K562 (cell line): ENCODE results near the gene FGF22.

Source experiments
- EP300 ChIP-seq: IDR thresholded peaks from 2 replicates; pipeline ENCODE4 v1.6.1; 2012; ENCODE audit warnings: low read length, improper control_type of control experiment
- EZH2 ChIP-seq: IDR thresholded peaks from 2 replicates; pipeline ENCODE4 v1.6.1; 2012; ENCODE audit warnings: low read depth, mild to moderate bottlenecking, inconsistent platforms, low read length, borderline replicate concordance
- MEF2A ChIP-seq: IDR thresholded peaks from 2 replicates; pipeline ENCODE4 v1.6.1; 2011; ENCODE audit warnings: low read depth, mild to moderate bottlenecking, low read length, moderate library complexity; ENCODE audit not compliant: control insufficient read depth
- NR4A1 ChIP-seq, 2 experiments: fragments of 250-450 bp in 1 of 2; fragments of 450-650 bp in 1 of 2; sonication (Bioruptor Pico) in 1 of 2; IDR thresholded peaks; 2 replicates each; pipeline versions ENCODE4 v1.4.0 to v1.6.1; 2016 to 2020; ENCODE audit warnings: mild to moderate bottlenecking in 2 of 2, missing compliant biosample characterization in 1 of 2, missing genetic modification characterization in 1 of 2, moderate library complexity in 1 of 2
- PKNOX1 ChIP-seq: fragments of 450-650 bp; IDR thresholded peaks from 2 replicates; pipeline ENCODE4 v1.6.1; 2016
- REST ChIP-seq, 2 experiments: fragments of 450-650 bp; formaldehyde crosslinking in 1 of 2; IDR thresholded peaks; 2 replicates each; pipeline versions ENCODE4 v1.4.0 to v1.6.1; 2014 to 2020; ENCODE audit warnings: mild to moderate bottlenecking in 2 of 2, borderline replicate concordance in 1 of 2, low read depth in 1 of 2
- SREBF1 ChIP-seq: fragments of 150-350 bp; IDR thresholded peaks from 2 replicates; pipeline ENCODE4 v1.6.1; 2014; ENCODE audit warnings: antibody characterized with exemption, low read depth, low read length, borderline replicate concordance
- UBTF ChIP-seq, 2 experiments: IDR thresholded peaks; 2 replicates each; pipeline ENCODE4 v1.6.1; 2012; ENCODE audit warnings: improper control_type of control experiment in 2 of 2, low read depth in 2 of 2, low read length in 2 of 2, borderline replicate concordance in 1 of 2
- YY1 ChIP-seq, 3 experiments: IDR thresholded peaks; 2 replicates each; pipeline ENCODE4 v1.6.1; 2011; ENCODE audit warnings: low read length in 2 of 3, mild to moderate bottlenecking in 2 of 3, moderate library complexity in 2 of 3, borderline replicate concordance in 1 of 3, control low read depth in 1 of 3, low read depth in 1 of 3; ENCODE audit not compliant: insufficient read depth in 3 of 3, insufficient replicate concordance in 2 of 3, control insufficient read depth in 1 of 3, insufficient read length in 1 of 3; ENCODE audit errors: extremely low read depth in 1 of 3
- ZNF282 ChIP-seq: sonication (generic); formaldehyde crosslinking; IDR thresholded peaks from 2 replicates; pipeline ENCODE4 v1.8.1; 2023; ENCODE audit warnings: missing genetic modification reagents

GRCh38 chr19:609004-609346 lies 30.7 kb upstream of the FGF22 start:
- TF ChIP-seq PKNOX1 (no peak), UBTF (IDR thresholded peaks at IDR 0.05; ENCODE audit: borderline replicate concordance in 1 of 2, low read depth in 2 of 2, low read length in 2 of 2) (no peak), EP300 (no peak), EZH2 (no peak), ZNF282 (CRISPR knock-in tag) (no peak), SREBF1 (no peak), YY1 (IDR thresholded peaks at IDR 0.05; ENCODE audit: borderline replicate concordance in 1 of 3, control insufficient read depth in 1 of 3, extremely low read depth in 1 of 3, insufficient read depth in 3 of 3, insufficient read length in 1 of 3, insufficient replicate concordance in 2 of 3, low read depth in 1 of 3, low read length in 2 of 3) (no peak), REST (IDR thresholded peaks at IDR 0.05; ENCODE audit: borderline replicate concordance) (no peak), REST (CRISPR knock-in tag; IDR thresholded peaks at IDR 0.05; ENCODE audit: low read depth) (no peak), NR4A1 (CRISPR knock-in tag; IDR thresholded peaks at IDR 0.05) (no peak), NR4A1 (tag; IDR thresholded peaks at IDR 0.05) (no peak), MEF2A (no peak)
